WTC11 (cell line): Measurements from ENCODE around the gene CDC23.

Experiments used
- EMX1 ChIP-seq: fragments of 250-450 bp; sonication (Bioruptor Pico); IDR thresholded peaks from 2 replicates; pipeline ENCODE4 v1.8.0; 2021; ENCODE audit warnings: mild to moderate bottlenecking
- MAX ChIP-seq: sonication (generic); formaldehyde crosslinking; IDR thresholded peaks from 2 replicates; pipeline ENCODE4 v1.8.0; 2022; ENCODE audit warnings: mild to moderate bottlenecking, missing genetic modification reagents
- NR2C2 ChIP-seq: sonication (generic); formaldehyde crosslinking; IDR thresholded peaks from 2 replicates; pipeline ENCODE4 v1.8.0; 2022; ENCODE audit warnings: mild to moderate bottlenecking, missing genetic modification reagents
- TEAD4 ChIP-seq: sonication (generic); formaldehyde crosslinking; IDR thresholded peaks from 2 replicates; pipeline ENCODE4 v1.8.0; 2022; ENCODE audit warnings: mild to moderate bottlenecking, missing genetic modification reagents
- USF1 ChIP-seq: sonication (generic); formaldehyde crosslinking; IDR thresholded peaks from 2 replicates; pipeline ENCODE4 v1.8.0; 2022; ENCODE audit warnings: mild to moderate bottlenecking, missing genetic modification reagents
- ZNF121 ChIP-seq: sonication (generic); formaldehyde crosslinking; IDR thresholded peaks from 2 replicates; pipeline ENCODE4 v1.8.0; 2023; ENCODE audit warnings: missing genetic modification reagents
- TF ChIP-seq, protein P1 (sequence below): fragments of 200-600 bp; IDR thresholded peaks from 2 replicates; pipeline ENCODE4 v1.8.0; 2022; ENCODE audit warnings: antibody characterized with exemption
- TF ChIP-seq, protein P2 (sequence below): sonication (generic); formaldehyde crosslinking; IDR thresholded peaks from 2 replicates; pipeline ENCODE4 v1.8.1; 2023; ENCODE audit warnings: mild to moderate bottlenecking, missing genetic modification reagents, moderate library complexity
- TF ChIP-seq, protein P3 (sequence below): sonication (generic); formaldehyde crosslinking; IDR thresholded peaks from 2 replicates; pipeline ENCODE4 v1.8.1; 2023; ENCODE audit warnings: mild to moderate bottlenecking, missing genetic modification reagents, borderline replicate concordance

- TF ChIP-seq, protein P1, sequence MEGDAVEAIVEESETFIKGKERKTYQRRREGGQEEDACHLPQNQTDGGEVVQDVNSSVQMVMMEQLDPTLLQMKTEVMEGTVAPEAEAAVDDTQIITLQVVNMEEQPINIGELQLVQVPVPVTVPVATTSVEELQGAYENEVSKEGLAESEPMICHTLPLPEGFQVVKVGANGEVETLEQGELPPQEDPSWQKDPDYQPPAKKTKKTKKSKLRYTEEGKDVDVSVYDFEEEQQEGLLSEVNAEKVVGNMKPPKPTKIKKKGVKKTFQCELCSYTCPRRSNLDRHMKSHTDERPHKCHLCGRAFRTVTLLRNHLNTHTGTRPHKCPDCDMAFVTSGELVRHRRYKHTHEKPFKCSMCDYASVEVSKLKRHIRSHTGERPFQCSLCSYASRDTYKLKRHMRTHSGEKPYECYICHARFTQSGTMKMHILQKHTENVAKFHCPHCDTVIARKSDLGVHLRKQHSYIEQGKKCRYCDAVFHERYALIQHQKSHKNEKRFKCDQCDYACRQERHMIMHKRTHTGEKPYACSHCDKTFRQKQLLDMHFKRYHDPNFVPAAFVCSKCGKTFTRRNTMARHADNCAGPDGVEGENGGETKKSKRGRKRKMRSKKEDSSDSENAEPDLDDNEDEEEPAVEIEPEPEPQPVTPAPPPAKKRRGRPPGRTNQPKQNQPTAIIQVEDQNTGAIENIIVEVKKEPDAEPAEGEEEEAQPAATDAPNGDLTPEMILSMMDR, result no peak
- TF ChIP-seq, protein P2, sequence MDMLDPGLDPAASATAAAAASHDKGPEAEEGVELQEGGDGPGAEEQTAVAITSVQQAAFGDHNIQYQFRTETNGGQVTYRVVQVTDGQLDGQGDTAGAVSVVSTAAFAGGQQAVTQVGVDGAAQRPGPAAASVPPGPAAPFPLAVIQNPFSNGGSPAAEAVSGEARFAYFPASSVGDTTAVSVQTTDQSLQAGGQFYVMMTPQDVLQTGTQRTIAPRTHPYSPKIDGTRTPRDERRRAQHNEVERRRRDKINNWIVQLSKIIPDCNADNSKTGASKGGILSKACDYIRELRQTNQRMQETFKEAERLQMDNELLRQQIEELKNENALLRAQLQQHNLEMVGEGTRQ, result no peak
- TF ChIP-seq MAX (no peak), EMX1 (CRISPR knock-in tag) (no peak), USF1 (CRISPR knock-in tag) (no peak), TEAD4 (CRISPR knock-in tag) (no peak), NR2C2 (CRISPR knock-in tag) (no peak), ZNF121 (CRISPR knock-in tag) (no peak)
- TF ChIP-seq, protein P3, sequence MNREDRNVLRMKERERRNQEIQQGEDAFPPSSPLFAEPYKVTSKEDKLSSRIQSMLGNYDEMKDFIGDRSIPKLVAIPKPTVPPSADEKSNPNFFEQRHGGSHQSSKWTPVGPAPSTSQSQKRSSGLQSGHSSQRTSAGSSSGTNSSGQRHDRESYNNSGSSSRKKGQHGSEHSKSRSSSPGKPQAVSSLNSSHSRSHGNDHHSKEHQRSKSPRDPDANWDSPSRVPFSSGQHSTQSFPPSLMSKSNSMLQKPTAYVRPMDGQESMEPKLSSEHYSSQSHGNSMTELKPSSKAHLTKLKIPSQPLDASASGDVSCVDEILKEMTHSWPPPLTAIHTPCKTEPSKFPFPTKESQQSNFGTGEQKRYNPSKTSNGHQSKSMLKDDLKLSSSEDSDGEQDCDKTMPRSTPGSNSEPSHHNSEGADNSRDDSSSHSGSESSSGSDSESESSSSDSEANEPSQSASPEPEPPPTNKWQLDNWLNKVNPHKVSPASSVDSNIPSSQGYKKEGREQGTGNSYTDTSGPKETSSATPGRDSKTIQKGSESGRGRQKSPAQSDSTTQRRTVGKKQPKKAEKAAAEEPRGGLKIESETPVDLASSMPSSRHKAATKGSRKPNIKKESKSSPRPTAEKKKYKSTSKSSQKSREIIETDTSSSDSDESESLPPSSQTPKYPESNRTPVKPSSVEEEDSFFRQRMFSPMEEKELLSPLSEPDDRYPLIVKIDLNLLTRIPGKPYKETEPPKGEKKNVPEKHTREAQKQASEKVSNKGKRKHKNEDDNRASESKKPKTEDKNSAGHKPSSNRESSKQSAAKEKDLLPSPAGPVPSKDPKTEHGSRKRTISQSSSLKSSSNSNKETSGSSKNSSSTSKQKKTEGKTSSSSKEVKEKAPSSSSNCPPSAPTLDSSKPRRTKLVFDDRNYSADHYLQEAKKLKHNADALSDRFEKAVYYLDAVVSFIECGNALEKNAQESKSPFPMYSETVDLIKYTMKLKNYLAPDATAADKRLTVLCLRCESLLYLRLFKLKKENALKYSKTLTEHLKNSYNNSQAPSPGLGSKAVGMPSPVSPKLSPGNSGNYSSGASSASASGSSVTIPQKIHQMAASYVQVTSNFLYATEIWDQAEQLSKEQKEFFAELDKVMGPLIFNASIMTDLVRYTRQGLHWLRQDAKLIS, result no peak
These were observed 24.5 kb downstream of the CDC23 start for GRCh38 chr5:138188626-138189025.
